T-helper 2 cell (primary cell): Measurements from ENCODE around the gene HIVEP1.

Experiments used
- DNase-seq, 5 experiments: peaks; one replicate each; pipeline versions ENCODE4 v3.0.0 to v3.0.0-alpha.2; 2012 to 2022
- total RNA-seq, 2 donors: gene quantifications; one replicate each; lab custom pipeline; 2026; lab: John Stamatoyannopoulos, UW

Gene HIVEP1
- total RNA-seq, result 70.2 to 123 reads per million in 2 donors

GRCh38 chr6:12012038-12012557 lies at the start of gene HIVEP1:
Gene HIVEP1, plus strand, starts transcription at chr6:12012312. Its CDS starts 3,317 bp downstream, at chr6:12015629.
- peak in 2 of 5 experiments; percentile 11 to 16 for DNase-seq

- no peak for DNase-seq
Measured at GRCh38 chr6:11963756-11964500, 48.2 kb upstream of the HIVEP1 start.

- DNase-seq, result no peak
Measured at GRCh38 chr6:11964729-11965335, 47.3 kb upstream of the HIVEP1 start.

GRCh38 chr6:11965499-11965898 lies 46.6 kb upstream of the HIVEP1 start:
- no peak for DNase-seq

GRCh38 chr6:11968241-11968806 lies 43.8 kb upstream of the HIVEP1 start:
- no peak for DNase-seq

GRCh38 chr6:11969092-11969491 lies 43.0 kb upstream of the HIVEP1 start:
- DNase-seq, result no peak

- DNase-seq, result no peak
Measured at GRCh38 chr6:11970114-11970513, 42.0 kb upstream of the HIVEP1 start.

- DNase-seq, result no peak
Measured at GRCh38 chr6:11971154-11971553, 41.0 kb upstream of the HIVEP1 start.

- DNase-seq, result no peak
Measured at GRCh38 chr6:11972270-11972669, 39.8 kb upstream of the HIVEP1 start.

- DNase-seq, result no peak
Measured at GRCh38 chr6:11972806-11973205, 39.3 kb upstream of the HIVEP1 start.

- DNase-seq, result no peak
Measured at GRCh38 chr6:11973238-11973637, 38.9 kb upstream of the HIVEP1 start.

GRCh38 chr6:11974089-11974488 lies 38.0 kb upstream of the HIVEP1 start:
- no peak for DNase-seq

GRCh38 chr6:11975353-11975977 lies 36.6 kb upstream of the HIVEP1 start:
- DNase-seq, result peak in 1 of 5 experiments; percentile 64

- DNase-seq, result no peak
Measured at GRCh38 chr6:11976489-11976888, 35.6 kb upstream of the HIVEP1 start.

- no peak for DNase-seq
Measured at GRCh38 chr6:11977193-11977592, 34.9 kb upstream of the HIVEP1 start.

- DNase-seq, result no peak
Measured at GRCh38 chr6:11977738-11978137, 34.4 kb upstream of the HIVEP1 start.

GRCh38 chr6:11978169-11978987 lies 33.7 kb upstream of the HIVEP1 start:
- peak in 1 of 5 experiments; percentile 57 for DNase-seq

GRCh38 chr6:11979866-11980265 lies 32.2 kb upstream of the HIVEP1 start:
- DNase-seq, result no peak

- DNase-seq, result peak in 1 of 5 experiments; percentile 71
Measured at GRCh38 chr6:11983306-11983705, 28.8 kb upstream of the HIVEP1 start.

- DNase-seq, result no peak
Measured at GRCh38 chr6:11987386-11987785, 24.7 kb upstream of the HIVEP1 start.

- DNase-seq, result no peak
Measured at GRCh38 chr6:11989386-11989785, 22.7 kb upstream of the HIVEP1 start.

GRCh38 chr6:11992086-11992485 lies 20.0 kb upstream of the HIVEP1 start:
- no peak for DNase-seq
